Jurkat, Clone E6-1 (cell line): ENCODE results near the gene GUK1.
A peak's percentile ranks its signal among the peaks of the same experiment; 100 is the strongest.
"Not testable (repeated sequence)": the region's sequence is repeated elsewhere in the genome, so short reads cannot be mapped to it uniquely, and the experiment has no call there.

Experiments used
- DNase-seq: peaks from one replicate; pipeline ENCODE4 v3.0.0-alpha.2; 2011; ENCODE audit warnings: low read depth, low spot score
- H3K4me3 ChIP-seq: 2 replicates; pipeline ENCODE4 v1.5.1; 2011; ENCODE audit warnings: mild to moderate bottlenecking, low read length, control low read depth, moderate library complexity

GUK1 gene

GRCh38 chr1:228169345-228169744 lies 29.3 kb downstream of the GUK1 start:
- no peak for DNase-seq
- no peak overlapping the region for H3K4me3 ChIP-seq

GRCh38 chr1:228170666-228171065 lies 30.6 kb downstream of the GUK1 start:
- DNase-seq, result no peak
- no peak overlapping the region for H3K4me3 ChIP-seq

- no peak overlapping the region for H3K4me3 ChIP-seq
- DNase-seq, result no peak
These were observed 31.3 kb downstream of the GUK1 start for GRCh38 chr1:228171221-228171891.

- no peak overlapping the region for H3K4me3 ChIP-seq
- no peak for DNase-seq
These were observed 32.8 kb downstream of the GUK1 start for GRCh38 chr1:228172591-228173527.

GRCh38 chr1:228173528-228174481 lies 33.7 kb downstream of the GUK1 start:
- DNase-seq, H3K4me3 ChIP-seq: not testable (repeated sequence)

- DNase-seq, result no peak
- no peak overlapping the region for H3K4me3 ChIP-seq
These were observed 34.6 kb downstream of the GUK1 start for GRCh38 chr1:228174482-228175315.

- no peak for DNase-seq
- H3K4me3 ChIP-seq, result no peak overlapping the region
These were observed 35.4 kb downstream of the GUK1 start for GRCh38 chr1:228175316-228176023.

- no peak overlapping the region for H3K4me3 ChIP-seq
- no peak for DNase-seq
These were observed 35.9 kb downstream of the GUK1 start for GRCh38 chr1:228176024-228176395.

GRCh38 chr1:228176461-228177182 lies 36.5 kb downstream of the GUK1 start:
- no peak overlapping the region for H3K4me3 ChIP-seq
- DNase-seq, result no peak

- H3K4me3 ChIP-seq, result no peak overlapping the region
- DNase-seq, result no peak
These were observed 37.0 kb downstream of the GUK1 start for GRCh38 chr1:228177183-228177475.

- no peak for DNase-seq
- H3K4me3 ChIP-seq, result no peak overlapping the region
These were observed 37.9 kb downstream of the GUK1 start for GRCh38 chr1:228177721-228178710.

GRCh38 chr1:228178737-228179684 lies 38.9 kb downstream of the GUK1 start:
- DNase-seq, result no peak
- H3K4me3 ChIP-seq, result no peak overlapping the region

- no peak overlapping the region for H3K4me3 ChIP-seq
- peak; percentile 39 for DNase-seq
These were observed 40.3 kb downstream of the GUK1 start for GRCh38 chr1:228180271-228180958.

- DNase-seq, result no peak
These were observed 41.0 kb downstream of the GUK1 start for GRCh38 chr1:228180959-228181644.

More at GRCh38 chr1:228180959-228181644, 41.0 kb downstream of the GUK1 start:
- H3K4me3 ChIP-seq, result no peak overlapping the region
